ENCODE results near the gene PHACTR3. TPM values are rescaled to one million over a fixed set of nuclear protein-coding genes. Genes with fewer than 3 reads are reported as not detected.
A peak's percentile ranks its signal among the peaks of the same experiment; 100 is the strongest.
"Not testable (repeated sequence)": the region's sequence is repeated elsewhere in the genome, so short reads cannot be mapped to it uniquely, and the experiment has no call there.

PHACTR3 gene
- polyA plus RNA-seq (ENCODE audit: insufficient read length in 4 of 4), result 10 to 100 TPM in 3 of 4 donors, 1 to 10 TPM in 1; 2.4 to 13.6 (median 11.2) TPM

- DNase-seq (ENCODE audit: low read depth in 4 of 4, low spot score in 3 of 4), result no peak
These were observed at the start of gene PHACTR3 for GRCh38 chr20:59603781-59604541. Gene PHACTR3 (plus strand): TSS chr20:59604540. CDS start chr20:59605015, 475 bp downstream.

GRCh38 chr20:59557733-59558529, 46.4 kb upstream of the PHACTR3 start:
- DNase-seq (ENCODE audit: low read depth in 4 of 4, low spot score in 3 of 4), result not testable (repeated sequence)

GRCh38 chr20:59559024-59559817, 45.1 kb upstream of the PHACTR3 start:
- no peak for DNase-seq (ENCODE audit: low read depth in 4 of 4, low spot score in 3 of 4)

- no peak for DNase-seq (ENCODE audit: low read depth in 4 of 4, low spot score in 3 of 4)
These were observed 44.5 kb upstream of the PHACTR3 start for GRCh38 chr20:59559863-59560262.

GRCh38 chr20:59560588-59561227, 43.6 kb upstream of the PHACTR3 start:
- DNase-seq (ENCODE audit: low read depth in 4 of 4, low spot score in 3 of 4), result no peak

- DNase-seq (ENCODE audit: low read depth in 4 of 4, low spot score in 3 of 4), result no peak
These were observed 43.1 kb upstream of the PHACTR3 start for GRCh38 chr20:59561228-59561605.

- no peak for DNase-seq (ENCODE audit: low read depth in 4 of 4, low spot score in 3 of 4)
These were observed 42.6 kb upstream of the PHACTR3 start for GRCh38 chr20:59561614-59562277.

GRCh38 chr20:59564171-59564570, 40.2 kb upstream of the PHACTR3 start:
- DNase-seq (ENCODE audit: low read depth in 4 of 4, low spot score in 3 of 4), result no peak

GRCh38 chr20:59564943-59565342, 39.4 kb upstream of the PHACTR3 start:
- DNase-seq (ENCODE audit: low read depth in 4 of 4, low spot score in 3 of 4), result no peak

GRCh38 chr20:59565768-59566461, 38.4 kb upstream of the PHACTR3 start:
- no peak for DNase-seq (ENCODE audit: low read depth in 4 of 4, low spot score in 3 of 4)

GRCh38 chr20:59566631-59567524, 37.5 kb upstream of the PHACTR3 start:
- DNase-seq (ENCODE audit: low read depth in 4 of 4, low spot score in 3 of 4), result no peak

GRCh38 chr20:59567585-59568508, 36.5 kb upstream of the PHACTR3 start:
- DNase-seq (ENCODE audit: low read depth in 4 of 4, low spot score in 3 of 4), result no peak

GRCh38 chr20:59568509-59569024, 35.8 kb upstream of the PHACTR3 start:
- DNase-seq (ENCODE audit: low read depth in 4 of 4, low spot score in 3 of 4), result no peak

- DNase-seq (ENCODE audit: low read depth in 4 of 4, low spot score in 3 of 4), result no peak
These were observed 35.0 kb upstream of the PHACTR3 start for GRCh38 chr20:59569305-59569704.

GRCh38 chr20:59571151-59571550, 33.2 kb upstream of the PHACTR3 start:
- no peak for DNase-seq (ENCODE audit: low read depth in 4 of 4, low spot score in 3 of 4)

- DNase-seq (ENCODE audit: low read depth in 4 of 4, low spot score in 3 of 4), result peak in 3 of 4 donors; percentile 42 to 52 (median 50)
These were observed 32.6 kb upstream of the PHACTR3 start for GRCh38 chr20:59571551-59572314.
